ENCODE measurements around the gene DARS1. TPM values are rescaled to one million over a fixed set of nuclear protein-coding genes. Genes with fewer than 3 reads are reported as not detected.
A peak's percentile ranks its signal among the peaks of the same experiment; 100 is the strongest.

Gene DARS1
- total and polyA plus RNA-seq, 2 experiments from 2014 or later = 115 to 148 TPM

GRCh38 chr2:136013955-136014354 is 28.5 kb upstream of the DARS1 start:
- no peaks in the 10 kb centered on the region for H3K9me3 Mint-ChIP-seq
- Histone ChIP-seq H3K4me2 (no peak overlapping the region), H3K4me3 (no peak overlapping the region), H3K27me3 (ENCODE audit: insufficient read depth) (no peaks in the 10 kb centered on the region), H3K36me3 (ENCODE audit: insufficient read depth) (no peaks in the 10 kb centered on the region), H3K79me2 (replicated peaks; ENCODE audit: insufficient read depth) (no peaks in the 10 kb centered on the region), H3K4me1 (ENCODE audit: insufficient read depth) (no peaks in the 10 kb centered on the region; the same call in none of the 2 replicates), H2AFZ (peak overlapping the region; percentile 73; the same call in 1 of the 2 replicates), H4K20me1 (replicated peaks; ENCODE audit: insufficient read depth) (no peaks in the 10 kb centered on the region), H3K9me2 (ENCODE audit: insufficient read depth) (no peaks in the 10 kb centered on the region), H3K27ac (ENCODE audit: low read depth) (0 out of 2 replicates have a peak overlapping the region, but pooled peaks have one; percentile 20), H3F3A (replicated peaks; ENCODE audit: low read depth) (no peaks in the 10 kb centered on the region)
- ATAC-seq (peak; percentile 70), DNase-seq (ENCODE audit: low spot score) (no peak)
- no peaks in the 10 kb centered on the region for H3K36me3 Mint-ChIP-seq (ENCODE audit: low read depth)
- no peaks in the 10 kb centered on the region for H3K27me3 Mint-ChIP-seq (ENCODE audit: insufficient read depth, low read depth, poor library complexity)
- H3K4me3 Mint-ChIP-seq = no peak overlapping the region
- TF ChIP-seq ETS1 (IDR thresholded peaks at IDR 0.05) = no peak
- peak in 1 of 2 experiments; percentile 21; a peak in 1 of 4 replicates for TF ChIP-seq CTCF (conservative IDR thresholded peaks at IDR 0.05; ENCODE audit: low read depth in 2 of 2)
- peak overlapping the region; percentile 81 for H3K27ac Mint-ChIP-seq
- H3K4me1 Mint-ChIP-seq = peaks cover 22% of the 10 kb centered on the region

GRCh38 chr2:136013136-136013685 is 27.8 kb upstream of the DARS1 start:
- no peaks in the 10 kb centered on the region for H3K27me3 Mint-ChIP-seq (ENCODE audit: insufficient read depth, low read depth, poor library complexity)
- no peak overlapping the region for H3K27ac Mint-ChIP-seq
- H3K4me3 Mint-ChIP-seq = no peak overlapping the region
- Histone ChIP-seq H2AFZ (no peak overlapping the region), H3F3A (replicated peaks; ENCODE audit: low read depth) (no peaks in the 10 kb centered on the region), H3K27ac (ENCODE audit: low read depth) (peak overlapping the region; percentile 34; the same call in 1 of the 2 replicates), H3K4me3 (no peak overlapping the region), H4K20me1 (replicated peaks; ENCODE audit: insufficient read depth) (no peaks in the 10 kb centered on the region), H3K9me2 (ENCODE audit: insufficient read depth) (no peaks in the 10 kb centered on the region), H3K27me3 (ENCODE audit: insufficient read depth) (no peaks in the 10 kb centered on the region), H3K4me2 (0 out of 2 replicates have a peak overlapping the region, but pooled peaks have one; percentile 44), H3K79me2 (replicated peaks; ENCODE audit: insufficient read depth) (no peaks in the 10 kb centered on the region), H3K36me3 (ENCODE audit: insufficient read depth) (no peaks in the 10 kb centered on the region), H3K4me1 (ENCODE audit: insufficient read depth) (no peaks in the 10 kb centered on the region; the same call in none of the 2 replicates)
- DNase-seq (ENCODE audit: low spot score) (peak; percentile 57), ATAC-seq (peak; percentile 54; the same call in 2 of the 3 replicates)
- H3K36me3 Mint-ChIP-seq (ENCODE audit: low read depth) = no peaks in the 10 kb centered on the region
- peaks cover 22% of the 10 kb centered on the region for H3K4me1 Mint-ChIP-seq
- H3K9me3 Mint-ChIP-seq = no peaks in the 10 kb centered on the region
- TF ChIP-seq ZNF114 (CRISPR knock-in tag; IDR thresholded peaks at IDR 0.05) = no peak
- TF ChIP-seq CTCF (conservative IDR thresholded peaks at IDR 0.05; ENCODE audit: low read depth in 2 of 2) = no peak
- TF ChIP-seq ZNF331 (CRISPR knock-in tag; IDR thresholded peaks at IDR 0.05; ENCODE audit: low read depth) = no peak
- TF ChIP-seq POLR2AphosphoS5 (IDR thresholded peaks at IDR 0.05; ENCODE audit: low read depth) = no peak
- no peak for TF ChIP-seq ZNF462 (CRISPR knock-in tag; IDR thresholded peaks at IDR 0.05)
- no peak for TF ChIP-seq EZH2 (IDR thresholded peaks at IDR 0.05; ENCODE audit: low read depth, unreplicated experiment)
- no peak for TF ChIP-seq STAT1 (IDR thresholded peaks at IDR 0.05; ENCODE audit: unreplicated experiment)

Data from GM23338 (cell line).